OCI-LY3 (cell line): ENCODE results near the gene ZBTB1.
A peak's percentile ranks its signal among the peaks of the same experiment; 100 is the strongest.

ENCODE experiments used
- EZH2phosphoT487 ChIP-seq: fragments of 200-600 bp; shearing (Covaris generic); IDR thresholded peaks from 2 replicates; pipeline ENCODE4 v1.6.1; 2018; ENCODE audit warnings: antibody characterized with exemption, mixed run types, low read depth
- TF ChIP-seq, protein P1 (sequence below): fragments of 200-600, 300-600 bp; sonication (generic); IDR thresholded peaks from 2 replicates; pipeline ENCODE4 v1.5.1; 2014; ENCODE audit warnings: antibody characterized with exemption, low read length, low read depth

DNA sequence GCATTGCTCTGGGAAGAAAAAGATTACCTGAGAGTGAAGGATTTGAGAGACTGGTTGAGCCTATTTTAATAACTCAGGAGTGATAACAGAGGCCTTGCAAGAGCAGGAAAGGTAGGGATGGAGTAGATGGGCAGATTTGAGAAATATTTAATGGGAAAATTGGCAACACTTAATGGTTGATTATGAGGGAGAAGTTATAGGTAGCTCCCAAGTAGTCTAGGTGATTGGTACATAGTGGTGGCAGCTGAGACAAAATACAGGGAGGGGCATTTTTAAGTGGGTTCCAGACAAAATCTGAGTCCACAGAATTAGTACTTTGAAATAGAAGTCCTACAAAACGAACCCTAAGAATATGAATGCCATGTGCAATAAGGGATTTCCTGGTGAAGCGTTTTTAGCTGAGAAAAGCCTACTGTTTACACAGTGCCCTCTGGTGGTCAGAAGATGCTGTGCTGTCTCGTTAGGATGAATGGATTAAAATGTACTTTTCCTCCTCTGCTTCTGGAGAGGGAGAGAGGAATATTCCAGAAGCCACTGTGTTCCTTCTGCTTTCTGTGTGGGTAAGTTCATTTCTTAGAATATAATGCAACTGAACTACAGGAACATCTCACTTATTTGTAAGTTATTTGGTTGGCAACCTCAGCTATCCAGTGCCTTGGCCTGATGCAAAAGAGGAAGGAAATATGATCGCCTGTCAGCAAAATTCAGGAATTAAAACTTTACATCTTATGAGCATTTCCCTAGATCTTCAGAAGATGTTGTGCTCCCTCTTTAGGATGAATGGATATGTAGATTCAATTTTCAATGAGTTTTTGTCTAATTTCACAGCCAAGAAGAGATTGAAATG, 6.5 kb downstream of the ZBTB1 start:
- TF ChIP-seq, protein P1, sequence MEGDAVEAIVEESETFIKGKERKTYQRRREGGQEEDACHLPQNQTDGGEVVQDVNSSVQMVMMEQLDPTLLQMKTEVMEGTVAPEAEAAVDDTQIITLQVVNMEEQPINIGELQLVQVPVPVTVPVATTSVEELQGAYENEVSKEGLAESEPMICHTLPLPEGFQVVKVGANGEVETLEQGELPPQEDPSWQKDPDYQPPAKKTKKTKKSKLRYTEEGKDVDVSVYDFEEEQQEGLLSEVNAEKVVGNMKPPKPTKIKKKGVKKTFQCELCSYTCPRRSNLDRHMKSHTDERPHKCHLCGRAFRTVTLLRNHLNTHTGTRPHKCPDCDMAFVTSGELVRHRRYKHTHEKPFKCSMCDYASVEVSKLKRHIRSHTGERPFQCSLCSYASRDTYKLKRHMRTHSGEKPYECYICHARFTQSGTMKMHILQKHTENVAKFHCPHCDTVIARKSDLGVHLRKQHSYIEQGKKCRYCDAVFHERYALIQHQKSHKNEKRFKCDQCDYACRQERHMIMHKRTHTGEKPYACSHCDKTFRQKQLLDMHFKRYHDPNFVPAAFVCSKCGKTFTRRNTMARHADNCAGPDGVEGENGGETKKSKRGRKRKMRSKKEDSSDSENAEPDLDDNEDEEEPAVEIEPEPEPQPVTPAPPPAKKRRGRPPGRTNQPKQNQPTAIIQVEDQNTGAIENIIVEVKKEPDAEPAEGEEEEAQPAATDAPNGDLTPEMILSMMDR, result peak; percentile 94
- TF ChIP-seq EZH2phosphoT487, result no peak
